Prostate gland (tissue), 2 donors: Measurements from ENCODE around the gene NDUFB11.

Experiments used
- CTCF ChIP-seq, 4 experiments: fragments of 200-600 bp in 2 of 4; fragments of 450-650 bp in 2 of 4; sonication (generic) in 2 of 4; IDR thresholded peaks; 1 replicate in 3 of 4; 2 replicates in 1 of 4; pipeline ENCODE4 v1.5.1; 2016 to 2019; ENCODE audit warnings: antibody characterized with exemption in 4 of 4, mild to moderate bottlenecking in 2 of 4, moderate library complexity in 2 of 4
- POLR2A ChIP-seq: fragments of 450-650 bp; IDR thresholded peaks from one replicate; pipeline ENCODE4 v1.6.1; 2016; ENCODE audit warnings: antibody characterized with exemption, mild to moderate bottlenecking
- POLR2AphosphoS5 ChIP-seq: sonication (generic); formaldehyde crosslinking; IDR thresholded peaks from one replicate; pipeline ENCODE4 v1.6.1; 2017; ENCODE audit warnings: antibody characterized with exemption

- TF ChIP-seq CTCF (IDR thresholded peaks at IDR 0.05), result no peak
- no peak for TF ChIP-seq POLR2AphosphoS5
- TF ChIP-seq POLR2A, result no peak
Observed at GRCh38 chrX:47171996-47172395, 27.5 kb upstream of the NDUFB11 start.
